ENCODE results near the gene PDLIM5. TPM values are rescaled to one million over a fixed set of nuclear protein-coding genes. Genes with fewer than 3 reads are reported as not detected.
"Not testable (repeated sequence)": the region's sequence is repeated elsewhere in the genome, so short reads cannot be mapped to it uniquely, and the experiment has no call there.

Gene PDLIM5
- total RNA-seq, 1 experiment from 2014 or later: 106 TPM

DNA sequence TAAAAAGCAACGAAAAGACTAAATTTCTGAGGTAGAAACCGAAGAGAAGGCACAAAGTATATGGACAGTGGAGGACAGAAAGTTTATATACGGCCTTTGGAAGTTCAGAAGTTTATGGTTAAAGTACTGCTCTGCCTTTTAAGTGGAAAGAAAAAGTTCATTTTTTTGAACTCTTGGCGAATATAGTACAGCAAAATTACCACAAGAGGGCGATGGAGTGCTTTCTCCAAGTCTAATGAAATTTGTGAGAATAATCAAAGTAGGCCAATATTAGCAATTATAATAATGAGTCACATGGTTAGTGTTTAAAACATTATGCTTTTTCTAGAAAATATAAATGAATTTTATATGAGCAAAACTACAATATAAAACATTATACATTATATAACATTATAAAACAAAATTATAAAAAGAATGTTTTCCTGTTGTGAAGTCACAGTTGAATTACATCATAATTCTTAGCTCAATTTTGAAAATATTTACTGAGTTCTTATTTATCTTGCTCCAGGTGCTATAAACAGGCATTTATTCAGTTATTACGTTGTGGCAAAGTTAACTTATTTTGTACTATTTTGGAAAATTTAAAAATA is 169.8 kb downstream of the PDLIM5 start:
- Histone ChIP-seq H3K4me1 (no peaks in the 10 kb centered on the region), H3K27me3 (replicated peaks; ENCODE audit: control insufficient read depth, insufficient read depth, low read length) (no peaks in the 10 kb centered on the region), H3K9me3 (no peaks in the 10 kb centered on the region), H3K4me3 (ENCODE audit: low read depth, low read length) (no peak overlapping the region), H3K36me3 (ENCODE audit: control insufficient read depth, insufficient read depth, low read length) (no peaks in the 10 kb centered on the region; the same call in 1 of the 2 replicates)
- ChIA-PET POLR2A (no interaction called here), CTCF (no interaction called here)
- DNase-seq: peak in 1 of 2 experiments; percentile 47
- Mint-ChIP-seq H3K27ac (ENCODE audit: unreplicated experiment) (no peak overlapping the region), H3K4me3 (ENCODE audit: unreplicated experiment) (no peak overlapping the region), H3K9me3 (ENCODE audit: unreplicated experiment) (no peaks in the 10 kb centered on the region), H3K36me3 (ENCODE audit: insufficient read depth, unreplicated experiment) (peaks cover 31% of the 10 kb centered on the region), H3K4me1 (ENCODE audit: low read depth, unreplicated experiment) (peaks cover 13% of the 10 kb centered on the region), H3K27me3 (ENCODE audit: insufficient read depth, unreplicated experiment) (no peaks in the 10 kb centered on the region)
- no TSS peak for BruUV-seq (replicated peaks)
- intact Hi-C loops (cut with micrococcal nuclease; ENCODE audit: unreplicated experiment): loop anchor here (1.0 kb wide), 3 partner anchors 111 to 504 kb away; no protein-coding TSS in a partner anchor
- TF ChIP-seq, protein P1, sequence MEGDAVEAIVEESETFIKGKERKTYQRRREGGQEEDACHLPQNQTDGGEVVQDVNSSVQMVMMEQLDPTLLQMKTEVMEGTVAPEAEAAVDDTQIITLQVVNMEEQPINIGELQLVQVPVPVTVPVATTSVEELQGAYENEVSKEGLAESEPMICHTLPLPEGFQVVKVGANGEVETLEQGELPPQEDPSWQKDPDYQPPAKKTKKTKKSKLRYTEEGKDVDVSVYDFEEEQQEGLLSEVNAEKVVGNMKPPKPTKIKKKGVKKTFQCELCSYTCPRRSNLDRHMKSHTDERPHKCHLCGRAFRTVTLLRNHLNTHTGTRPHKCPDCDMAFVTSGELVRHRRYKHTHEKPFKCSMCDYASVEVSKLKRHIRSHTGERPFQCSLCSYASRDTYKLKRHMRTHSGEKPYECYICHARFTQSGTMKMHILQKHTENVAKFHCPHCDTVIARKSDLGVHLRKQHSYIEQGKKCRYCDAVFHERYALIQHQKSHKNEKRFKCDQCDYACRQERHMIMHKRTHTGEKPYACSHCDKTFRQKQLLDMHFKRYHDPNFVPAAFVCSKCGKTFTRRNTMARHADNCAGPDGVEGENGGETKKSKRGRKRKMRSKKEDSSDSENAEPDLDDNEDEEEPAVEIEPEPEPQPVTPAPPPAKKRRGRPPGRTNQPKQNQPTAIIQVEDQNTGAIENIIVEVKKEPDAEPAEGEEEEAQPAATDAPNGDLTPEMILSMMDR (IDR thresholded peaks at IDR 0.05; ENCODE audit: insufficient read depth in 1 of 2, low read depth in 1 of 2, low read length in 1 of 2, severe bottlenecking in 1 of 2, unreplicated experiment in 1 of 2): peak; percentile 53 to 57

DNA sequence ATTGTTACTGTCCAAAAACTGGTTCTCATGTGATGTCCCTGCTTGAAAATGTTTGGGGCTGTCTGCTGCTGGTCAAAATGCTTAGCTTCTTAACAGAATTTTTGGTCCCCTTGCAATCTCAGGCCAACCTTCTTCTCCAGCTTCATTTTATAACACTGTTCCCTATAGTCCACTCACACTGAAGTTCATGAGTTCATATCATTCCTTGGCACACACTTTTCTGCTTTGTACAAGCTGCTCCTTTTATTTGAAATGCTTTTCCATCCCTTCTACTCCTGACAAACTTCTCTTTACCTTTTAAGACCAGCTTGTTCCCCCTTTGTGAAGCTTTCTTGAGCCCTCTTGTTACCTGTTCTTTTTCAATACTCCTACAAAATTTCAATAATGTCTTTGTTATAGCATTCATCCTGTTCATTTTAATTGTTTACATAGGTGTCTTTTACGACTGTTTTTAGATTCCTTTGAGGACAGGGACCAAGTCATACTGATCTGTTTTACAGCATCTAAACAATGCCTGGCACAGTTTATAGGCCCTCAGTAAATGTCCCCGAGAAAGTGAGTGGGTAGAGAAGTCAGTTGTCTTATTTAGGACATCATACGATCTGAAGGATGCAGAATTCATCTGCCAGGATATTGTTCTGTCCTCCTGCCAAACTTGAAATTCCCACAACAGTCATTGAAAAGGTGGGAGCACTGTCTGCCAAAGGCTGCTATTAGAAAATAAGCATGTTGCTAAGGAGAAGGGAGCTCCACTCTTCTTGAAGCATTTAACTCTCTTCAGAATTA is 171.6 kb downstream of the PDLIM5 start:
- BruUV-seq (replicated peaks): no TSS peak
- H3K36me3 Mint-ChIP-seq (ENCODE audit: insufficient read depth, unreplicated experiment): peaks cover 26% of the 10 kb centered on the region
- H3K4me3 Mint-ChIP-seq (ENCODE audit: unreplicated experiment): no peak overlapping the region
- TF ChIP-seq, protein P1 (IDR thresholded peaks at IDR 0.05; ENCODE audit: insufficient read depth in 1 of 2, low read depth in 1 of 2, low read length in 1 of 2, severe bottlenecking in 1 of 2, unreplicated experiment in 1 of 2): no peak
- ChIA-PET POLR2A (no interaction called here), CTCF (interaction anchor here (0.6 kb wide), 1 partner anchor 468 kb away, joined by 3 read pairs; no protein-coding TSS in a partner anchor)
- no peaks in the 10 kb centered on the region for H3K9me3 Mint-ChIP-seq (ENCODE audit: unreplicated experiment)
- Histone ChIP-seq H3K4me1 (no peaks in the 10 kb centered on the region), H3K9me3 (no peaks in the 10 kb centered on the region), H3K4me3 (ENCODE audit: low read depth, low read length) (no peak overlapping the region), H3K36me3 (ENCODE audit: control insufficient read depth, insufficient read depth, low read length) (no peaks in the 10 kb centered on the region; the same call in 1 of the 2 replicates), H3K27me3 (replicated peaks; ENCODE audit: control insufficient read depth, insufficient read depth, low read length) (no peaks in the 10 kb centered on the region)
- H3K27ac Mint-ChIP-seq (ENCODE audit: unreplicated experiment): peak overlapping the region; percentile 11
- intact Hi-C loops (cut with micrococcal nuclease; ENCODE audit: unreplicated experiment): no loop called here
- H3K4me1 Mint-ChIP-seq (ENCODE audit: low read depth, unreplicated experiment): peaks cover 8% of the 10 kb centered on the region
- H3K27me3 Mint-ChIP-seq (ENCODE audit: insufficient read depth, unreplicated experiment): no peaks in the 10 kb centered on the region
- DNase-seq: no peak

DNA sequence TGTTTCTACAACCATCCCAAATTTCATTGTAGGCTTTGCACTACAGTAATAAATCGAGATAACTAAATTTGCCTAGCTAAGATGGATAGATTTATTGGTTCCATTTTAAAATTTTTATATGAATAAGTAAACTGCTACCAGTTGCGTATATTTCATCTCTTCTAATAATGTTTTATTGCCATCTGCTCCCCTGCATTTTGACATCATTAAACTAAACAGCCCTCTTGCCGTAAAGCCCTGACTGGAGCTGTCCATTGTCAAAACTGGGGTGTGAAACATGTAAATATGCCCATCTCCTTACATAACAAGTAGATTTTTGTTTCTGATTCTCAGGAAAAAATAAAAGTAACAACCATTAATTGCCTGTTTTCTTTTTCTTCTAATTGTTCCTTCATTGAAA is 175.2 kb downstream of the PDLIM5 start:
- Histone ChIP-seq H3K9me3 (no peaks in the 10 kb centered on the region), H3K4me3 (ENCODE audit: low read depth, low read length) (no peak overlapping the region), H3K4me1 (no peaks in the 10 kb centered on the region), H3K27me3 (replicated peaks; ENCODE audit: control insufficient read depth, insufficient read depth, low read length) (no peaks in the 10 kb centered on the region), H3K36me3 (ENCODE audit: control insufficient read depth, insufficient read depth, low read length) (no peaks in the 10 kb centered on the region; the same call in 1 of the 2 replicates)
- Mint-ChIP-seq H3K4me1 (ENCODE audit: low read depth, unreplicated experiment) (peaks cover 8% of the 10 kb centered on the region), H3K4me3 (ENCODE audit: unreplicated experiment) (no peak overlapping the region), H3K27me3 (ENCODE audit: insufficient read depth, unreplicated experiment) (no peaks in the 10 kb centered on the region), H3K27ac (ENCODE audit: unreplicated experiment) (no peak overlapping the region), H3K9me3 (ENCODE audit: unreplicated experiment) (no peaks in the 10 kb centered on the region), H3K36me3 (ENCODE audit: insufficient read depth, unreplicated experiment) (peaks cover 11% of the 10 kb centered on the region)
- intact Hi-C loops (cut with micrococcal nuclease; ENCODE audit: unreplicated experiment): no loop called here
- BruUV-seq (replicated peaks): no TSS peak
- no peak for DNase-seq
- ChIA-PET CTCF (interaction anchor here (0.6 kb wide), 1 partner anchor 99 kb away, joined by 3 read pairs; no protein-coding TSS in a partner anchor), POLR2A (no interaction called here)
- TF ChIP-seq, protein P1 (IDR thresholded peaks at IDR 0.05; ENCODE audit: insufficient read depth in 1 of 2, low read depth in 1 of 2, low read length in 1 of 2, severe bottlenecking in 1 of 2, unreplicated experiment in 1 of 2): no peak

DNA sequence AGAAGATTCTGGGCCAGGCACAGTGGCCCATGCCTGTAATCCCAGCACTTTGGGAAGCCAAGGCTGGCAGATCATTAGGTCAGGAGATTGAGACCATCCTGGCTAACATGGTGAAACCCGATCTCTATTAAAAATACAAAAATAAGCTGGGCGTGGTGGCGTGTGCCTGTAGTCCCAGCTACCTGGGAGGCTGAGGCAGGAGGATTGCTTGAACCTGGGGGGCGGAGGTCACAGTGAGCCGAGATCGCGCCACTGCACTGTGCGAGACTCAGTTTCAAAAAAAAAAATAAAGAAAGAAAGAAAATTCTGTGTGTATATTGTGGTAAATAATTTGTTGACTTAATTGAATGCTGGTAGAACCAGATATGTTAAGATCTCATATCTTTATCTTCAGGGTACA is 177.3 kb downstream of the PDLIM5 start:
- CTCF ChIA-PET; H3K9me3 ChIP-seq; H3K27ac Mint-ChIP-seq (ENCODE audit: unreplicated experiment): not testable (repeated sequence)

More for the DNA sequence above, 177.3 kb downstream of the PDLIM5 start:
- H3K4me3 ChIP-seq (ENCODE audit: low read depth, low read length); H3K4me3 Mint-ChIP-seq (ENCODE audit: unreplicated experiment); POLR2A ChIA-PET; BruUV-seq (replicated peaks); H3K27me3 Mint-ChIP-seq (ENCODE audit: insufficient read depth, unreplicated experiment); intact Hi-C loops (cut with micrococcal nuclease; ENCODE audit: unreplicated experiment); H3K4me1 ChIP-seq; H3K4me1 Mint-ChIP-seq (ENCODE audit: low read depth, unreplicated experiment); H3K27me3 ChIP-seq (replicated peaks; ENCODE audit: control insufficient read depth, insufficient read depth, low read length); H3K36me3 ChIP-seq (ENCODE audit: control insufficient read depth, insufficient read depth, low read length); H3K9me3 Mint-ChIP-seq (ENCODE audit: unreplicated experiment); H3K36me3 Mint-ChIP-seq (ENCODE audit: insufficient read depth, unreplicated experiment); DNase-seq: not testable (repeated sequence)

Data from Caco-2 (cell line).